HepG2 (cell line): ENCODE measurements around the gene HPS1. TPM values are rescaled to one million over a fixed set of nuclear protein-coding genes. Genes with fewer than 3 reads are reported as not detected.
A peak's percentile ranks its signal among the peaks of the same experiment; 100 is the strongest.

ENCODE experiments used
- GATAD2A ChIP-seq: IDR thresholded peaks from 2 replicates; pipeline ENCODE4 v1.6.1; 2016
- HNF4G ChIP-seq, 2 experiments: sonication (generic) in 1 of 2; formaldehyde crosslinking in 1 of 2; IDR thresholded peaks; 2 replicates each; pipeline versions ENCODE4 v1.4.0 to v1.6.1; 2011 to 2020; ENCODE audit warnings: borderline replicate concordance in 2 of 2, low read depth in 2 of 2, mild to moderate bottlenecking in 2 of 2, low read length in 1 of 2, missing genetic modification reagents in 1 of 2, moderate library complexity in 1 of 2
- MEIS2 ChIP-seq: sonication (generic); formaldehyde crosslinking; IDR thresholded peaks from 2 replicates; pipeline ENCODE4 v1.9.0; 2021; ENCODE audit warnings: mild to moderate bottlenecking, missing genetic modification reagents
- MXD3 ChIP-seq: IDR thresholded peaks from 2 replicates; pipeline ENCODE4 v1.6.1; 2016; ENCODE audit warnings: mild to moderate bottlenecking, missing biosample characterization, missing genetic modification reagents
- MYC ChIP-seq: sonication (generic); formaldehyde crosslinking; IDR thresholded peaks from 2 replicates; pipeline ENCODE4 v1.9.0; 2021; ENCODE audit warnings: missing genetic modification reagents, borderline replicate concordance
- MZF1 ChIP-seq: sonication (generic); formaldehyde crosslinking; IDR thresholded peaks from 2 replicates; pipeline ENCODE4 v1.8.1; 2023; ENCODE audit warnings: mild to moderate bottlenecking, missing genetic modification reagents, borderline replicate concordance
- NCOA5 ChIP-seq: sonication (generic); formaldehyde crosslinking; IDR thresholded peaks from 2 replicates; pipeline ENCODE4 v1.4.0; 2020; ENCODE audit warnings: missing genetic modification reagents
- NFATC3 ChIP-seq: sonication (generic); formaldehyde crosslinking; IDR thresholded peaks from 2 replicates; pipeline ENCODE4 v1.5.1; 2020; ENCODE audit warnings: mild to moderate bottlenecking, missing genetic modification reagents
- SAFB2 ChIP-seq: sonication (generic); formaldehyde crosslinking; IDR thresholded peaks from 2 replicates; pipeline ENCODE4 v1.5.1; 2020; ENCODE audit warnings: missing genetic modification reagents, low read depth, mild to moderate bottlenecking, borderline replicate concordance
- SIX4 ChIP-seq: sonication (generic); formaldehyde crosslinking; IDR thresholded peaks from 2 replicates; pipeline ENCODE4 v1.4.0; 2020; ENCODE audit warnings: missing genetic modification reagents
- TAF15 ChIP-seq: fragments of 200-400 bp; formaldehyde crosslinking; IDR thresholded peaks from one replicate; pipeline ENCODE4 v1.6.1; 2018; ENCODE audit warnings: mild to moderate bottlenecking, low read depth, low read length; ENCODE audit not compliant: poor library complexity, severe bottlenecking
- TARDBP ChIP-seq: sonication (generic); formaldehyde crosslinking; IDR thresholded peaks from 2 replicates; pipeline ENCODE4 v1.8.0; 2022; ENCODE audit warnings: mild to moderate bottlenecking, missing genetic modification reagents
- TEAD2 ChIP-seq: sonication (generic); formaldehyde crosslinking; IDR thresholded peaks from 2 replicates; pipeline ENCODE4 v1.9.0; 2021; ENCODE audit warnings: missing genetic modification reagents
- TEAD3 ChIP-seq: optimal IDR thresholded peaks from 2 replicates; pipeline ENCODE3; 2016; ENCODE audit warnings: borderline replicate concordance
- XRCC5 ChIP-seq: fragments of 200-400 bp; formaldehyde crosslinking; optimal IDR thresholded peaks from 2 replicates; pipeline ENCODE3; 2017; ENCODE audit warnings: mild to moderate bottlenecking, low read length
- ZBTB14 ChIP-seq: sonication (generic); formaldehyde crosslinking; IDR thresholded peaks from 2 replicates; pipeline ENCODE4 v1.4.0; 2020; ENCODE audit warnings: missing genetic modification reagents
- ZBTB26 ChIP-seq: IDR thresholded peaks from 2 replicates; pipeline ENCODE4 v1.6.1; 2016; ENCODE audit warnings: missing compliant biosample characterization, missing genetic modification reagents, borderline replicate concordance
- ZFP36L2 ChIP-seq: sonication (generic); formaldehyde crosslinking; IDR thresholded peaks from 2 replicates; pipeline ENCODE4 v1.4.0; 2020; ENCODE audit warnings: missing genetic modification reagents
- ZMYM4 ChIP-seq: sonication (generic); formaldehyde crosslinking; IDR thresholded peaks from 2 replicates; pipeline ENCODE4 v1.8.1; 2023; ENCODE audit warnings: mild to moderate bottlenecking, missing genetic modification reagents
- ZNF20 ChIP-seq: sonication (generic); formaldehyde crosslinking; IDR thresholded peaks from 2 replicates; pipeline ENCODE4 v1.4.0; 2020; ENCODE audit warnings: mild to moderate bottlenecking, moderate library complexity, missing genetic modification reagents
- ZNF33A ChIP-seq: sonication (generic); formaldehyde crosslinking; IDR thresholded peaks from 2 replicates; pipeline ENCODE4 v1.5.1; 2020; ENCODE audit warnings: missing genetic modification reagents, mild to moderate bottlenecking, moderate library complexity, borderline replicate concordance
- ZNF691 ChIP-seq: sonication (generic); formaldehyde crosslinking; IDR thresholded peaks from 2 replicates; pipeline ENCODE4 v1.4.0; 2020; ENCODE audit warnings: missing genetic modification reagents, low read depth, mild to moderate bottlenecking, borderline replicate concordance
- ZNF746 ChIP-seq: sonication (generic); formaldehyde crosslinking; IDR thresholded peaks from 2 replicates; pipeline ENCODE4 v1.8.0; 2022; ENCODE audit warnings: mild to moderate bottlenecking, missing genetic modification reagents
- ZNF772 ChIP-seq: sonication (generic); formaldehyde crosslinking; IDR thresholded peaks from 2 replicates; pipeline ENCODE4 v1.5.0; 2020; ENCODE audit warnings: mild to moderate bottlenecking, missing genetic modification reagents
- ZNF780A ChIP-seq: sonication (generic); formaldehyde crosslinking; IDR thresholded peaks from 2 replicates; pipeline ENCODE4 v1.8.0; 2022; ENCODE audit warnings: mild to moderate bottlenecking, missing genetic modification reagents, moderate library complexity
- ZNF788 ChIP-seq: sonication (generic); formaldehyde crosslinking; IDR thresholded peaks from 2 replicates; pipeline ENCODE4 v1.5.0; 2020; ENCODE audit warnings: mild to moderate bottlenecking, missing genetic modification reagents, borderline replicate concordance
- polyA plus RNA-seq, 8 experiments: library from polyadenylated mRNA; depleted of rRNA in 3 of 8; stranded (reverse) in 7 of 8; unstranded in 1 of 8; fragments of >200 nt; fragmentation: Illumina TruSeq in 4 of 8; extraction: Trizol in 4 of 8; gene quantifications; 2 replicates each; pipeline versions ENCODE4 v1.2.1 to v1.2.3, GENCODE V29; 2011 to 2016; ENCODE audit warnings: low read depth in 4 of 8, missing spikeins in 1 of 8, mixed read lengths in 1 of 8; ENCODE audit not compliant: insufficient read depth in 1 of 8
- total RNA-seq, 5 experiments: library from RNA; depleted of rRNA; stranded (reverse); fragments of >200 nt; fragmentation: Illumina TruSeq; extraction: Trizol; gene quantifications; 2 replicates each; pipeline ENCODE4 v1.2.3, GENCODE V29; 2016; ENCODE audit warnings: low read depth in 1 of 5

HPS1 gene
- total and polyA plus RNA-seq, 2 of the 13 experiments (the other 11 are each of a cell fraction or from before 2014, with no cell fraction given): 24.6 to 25.8 TPM

- TF ChIP-seq ZNF788 (CRISPR knock-in tag): peak; percentile 81; the same call in 1 of the 2 replicates
- TF ChIP-seq GATAD2A (CRISPR knock-in tag): peak; percentile 49
- TF ChIP-seq TAF15: peak; percentile 36
- TF ChIP-seq SAFB2 (CRISPR knock-in tag): peak; percentile 52; the same call in 1 of the 2 replicates
- TF ChIP-seq ZNF780A (CRISPR knock-in tag): peak; percentile 59; the same call in 1 of the 2 replicates
- 0 out of 2 replicates have a peak, but pooled peaks have one; percentile 47 for TF ChIP-seq ZFP36L2 (CRISPR knock-in tag)
- peak; percentile 86 for TF ChIP-seq TARDBP
- peak; percentile 81 for TF ChIP-seq ZNF772 (CRISPR knock-in tag)
- 0 out of 2 replicates have a peak, but pooled peaks have one; percentile 36 for TF ChIP-seq SIX4 (CRISPR knock-in tag)
- TF ChIP-seq TEAD2 (CRISPR knock-in tag): peak; percentile 66; the same call in 1 of the 2 replicates
- TF ChIP-seq XRCC5: peak; percentile 92
- peak; percentile 64; the same call in 1 of the 2 replicates for TF ChIP-seq ZNF691 (CRISPR knock-in tag)
- peak; percentile 71; the same call in 1 of the 2 replicates for TF ChIP-seq MYC (CRISPR knock-in tag)
- TF ChIP-seq ZNF33A (CRISPR knock-in tag): no peak
- no peak for TF ChIP-seq ZNF20
- 0 out of 2 replicates have a peak, but pooled peaks have one; percentile 40 for TF ChIP-seq MXD3 (CRISPR knock-in tag)
- 0 out of 2 replicates have a peak, but pooled peaks have one; percentile 45 for TF ChIP-seq MEIS2 (CRISPR knock-in tag)
- TF ChIP-seq NFATC3 (CRISPR knock-in tag): 0 out of 2 replicates have a peak, but pooled peaks have one; percentile 60
- 0 out of 2 replicates have a peak, but pooled peaks have one; percentile 29 for TF ChIP-seq NCOA5 (CRISPR knock-in tag)
- peak; percentile 82 for TF ChIP-seq TEAD3
- peak; percentile 88; the same call in 1 of the 2 replicates for TF ChIP-seq ZNF746 (CRISPR knock-in tag)
- TF ChIP-seq ZBTB14 (CRISPR knock-in tag): no peak
- peak; percentile 43; the same call in 1 of the 2 replicates for TF ChIP-seq ZBTB26 (CRISPR knock-in tag)
- TF ChIP-seq MZF1 (CRISPR knock-in tag): 0 out of 2 replicates have a peak, but pooled peaks have one; percentile 38
- TF ChIP-seq ZMYM4 (CRISPR knock-in tag): peak; percentile 86
- TF ChIP-seq HNF4G (IDR thresholded peaks at IDR 0.05; ENCODE audit: borderline replicate concordance, low read depth, low read length): no peak
- no peak; the same call in 1 of the 2 replicates for TF ChIP-seq HNF4G (CRISPR knock-in tag; IDR thresholded peaks at IDR 0.05; ENCODE audit: borderline replicate concordance, low read depth)
Measured at GRCh38 chr10:98414932-98415730, 31.6 kb downstream of the HPS1 start, which contains the start of gene PYROXD2 (continued).
